Measurements from ENCODE around the gene SLIT1. TPM values are rescaled to one million over a fixed set of nuclear protein-coding genes. Genes with fewer than 3 reads are reported as not detected.
A peak's percentile ranks its signal among the peaks of the same experiment; 100 is the strongest.

SLIT1 gene
- total and polyA plus RNA-seq, 2 experiments from 2014 or later, result not detected

DNA sequence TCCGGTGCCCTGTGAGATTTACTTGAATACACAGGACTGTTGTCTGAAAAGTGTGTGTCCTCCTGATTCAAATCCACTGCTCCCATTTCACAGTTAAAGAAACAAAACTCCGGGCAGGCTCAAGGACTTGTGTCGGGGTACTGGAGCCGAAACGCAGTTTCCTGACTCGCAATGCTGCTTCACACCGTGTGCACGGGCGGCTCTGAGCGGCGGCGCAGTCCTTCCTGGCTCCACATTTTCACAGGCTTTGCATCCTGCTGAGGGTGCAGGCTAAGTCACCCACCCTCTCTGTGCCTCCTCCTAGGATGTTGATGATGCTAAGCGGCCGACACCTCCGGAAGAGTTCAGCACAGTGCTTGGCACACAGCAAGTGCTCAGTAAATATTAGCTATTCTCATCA, 65.4 kb downstream of the SLIT1 start:
- Histone ChIP-seq H3F3A (ENCODE audit: insufficient read depth) (no peaks in the 10 kb centered on the region), H4K20me1 (ENCODE audit: insufficient read depth) (no peaks in the 10 kb centered on the region), H3K79me2 (ENCODE audit: insufficient read depth) (no peaks in the 10 kb centered on the region), H3K4me2 (ENCODE audit: unreplicated experiment) (no peak overlapping the region), H3K9me2 (ENCODE audit: insufficient read depth) (no peaks in the 10 kb centered on the region), H3K9me3 (ENCODE audit: low read depth) (no peaks in the 10 kb centered on the region), H3K9ac (no peak overlapping the region), H3K36me3 (ENCODE audit: low read depth) (no peaks in the 10 kb centered on the region), H3K4me1 (ENCODE audit: insufficient read depth) (no peaks in the 10 kb centered on the region), H3K27me3 (replicated peaks; ENCODE audit: insufficient read depth) (peaks cover 71% of the 10 kb centered on the region), H3K4me3 (no peak overlapping the region), H3K27ac (no peak overlapping the region), H2AFZ (no peak overlapping the region)
- no peak for DNase-seq
- TF ChIP-seq EZH2phosphoT487 (IDR thresholded peaks at IDR 0.05; ENCODE audit: insufficient read depth, low read depth) (no peak), EZH2 (IDR thresholded peaks at IDR 0.05; ENCODE audit: insufficient read depth, poor library complexity, severe bottlenecking) (no peak)
- in situ Hi-C loops (cut with MboI), result no loop called here
- 72% methylated on average over 15 of the region's 15 CpGs for WGBS, 2 experiments (ENCODE audit: low coverage in 1 of 2, low lambda C conversion rate in 2 of 2, missing lambda C conversion rate in 2 of 2)

DNA sequence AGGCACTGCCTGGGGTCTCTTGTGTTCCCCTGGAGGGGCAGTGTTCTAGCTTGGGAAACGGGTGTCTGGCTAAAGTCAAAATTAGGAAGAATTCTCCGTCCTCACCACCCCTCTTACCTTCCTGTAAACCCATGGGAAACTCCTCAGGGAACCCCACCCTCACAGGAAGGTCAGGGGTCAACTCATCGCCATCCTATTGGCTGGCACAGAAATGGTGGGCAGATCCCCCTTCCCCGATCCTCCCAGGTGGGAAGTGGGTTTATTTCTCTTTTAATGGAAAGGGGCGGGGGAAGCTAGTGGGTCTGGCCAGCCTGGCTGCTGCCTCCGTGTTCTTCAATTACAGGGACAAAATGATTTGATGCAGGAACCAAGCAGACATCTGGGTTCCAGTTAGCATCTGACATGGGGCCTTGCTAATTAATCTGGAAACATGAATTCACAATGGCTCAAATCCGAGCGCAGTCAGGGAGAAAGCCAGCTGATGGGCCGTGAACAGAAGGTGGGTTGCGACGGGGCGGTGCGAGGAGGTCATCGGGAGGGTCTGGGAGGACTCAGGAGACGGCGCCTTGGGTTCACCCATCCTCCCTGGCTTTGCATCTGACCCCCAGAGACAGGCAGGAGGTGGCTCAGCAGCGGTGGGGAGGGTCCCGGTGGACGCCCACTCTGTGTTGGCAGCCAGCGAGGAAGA, 66.6 kb downstream of the SLIT1 start:
- Histone ChIP-seq H2AFZ (no peak overlapping the region), H3K9me2 (ENCODE audit: insufficient read depth) (no peaks in the 10 kb centered on the region), H3K36me3 (ENCODE audit: low read depth) (no peaks in the 10 kb centered on the region), H3K9ac (no peak overlapping the region), H3K79me2 (ENCODE audit: insufficient read depth) (no peaks in the 10 kb centered on the region), H3K9me3 (ENCODE audit: low read depth) (no peaks in the 10 kb centered on the region), H3F3A (ENCODE audit: insufficient read depth) (no peaks in the 10 kb centered on the region), H3K4me3 (no peak overlapping the region), H3K27me3 (replicated peaks; ENCODE audit: insufficient read depth) (peaks cover 69% of the 10 kb centered on the region), H3K27ac (no peak overlapping the region), H4K20me1 (ENCODE audit: insufficient read depth) (no peaks in the 10 kb centered on the region), H3K4me1 (ENCODE audit: insufficient read depth) (no peaks in the 10 kb centered on the region), H3K4me2 (ENCODE audit: unreplicated experiment) (no peak overlapping the region)
- WGBS, 2 experiments (ENCODE audit: low coverage in 1 of 2, low lambda C conversion rate in 2 of 2, missing lambda C conversion rate in 2 of 2), result 29 to 32% methylated on average over 20 of the region's 20 CpGs
- DNase-seq, result no peak
- no peak for TF ChIP-seq EZH2phosphoT487 (IDR thresholded peaks at IDR 0.05; ENCODE audit: insufficient read depth, low read depth)
- TF ChIP-seq EZH2 (IDR thresholded peaks at IDR 0.05; ENCODE audit: insufficient read depth, poor library complexity, severe bottlenecking), result no peak
- in situ Hi-C loops (cut with MboI), result no loop called here

DNA sequence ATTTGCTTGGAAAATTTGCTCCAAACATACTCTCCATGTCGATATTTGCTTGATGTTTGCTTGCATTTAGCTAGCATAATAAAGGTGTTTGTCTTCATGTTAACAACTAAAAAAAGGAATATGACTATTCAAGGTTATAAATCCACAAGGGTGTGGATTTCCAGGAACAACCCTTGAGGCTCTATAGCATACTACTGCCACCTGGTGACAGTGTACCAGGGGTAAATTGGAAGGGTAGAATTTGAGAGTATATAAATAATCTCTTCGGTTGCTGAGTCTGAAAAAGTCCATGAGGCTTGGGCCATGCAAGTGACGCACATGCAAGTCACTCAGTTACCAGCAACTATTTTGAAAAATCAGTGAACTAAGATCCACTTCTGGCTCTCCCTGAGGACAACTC, 68.4 kb downstream of the SLIT1 start:
- Histone ChIP-seq H3K9ac (no peak overlapping the region), H4K20me1 (ENCODE audit: insufficient read depth) (no peaks in the 10 kb centered on the region), H3K79me2 (ENCODE audit: insufficient read depth) (no peaks in the 10 kb centered on the region), H3K9me3 (ENCODE audit: low read depth) (no peaks in the 10 kb centered on the region), H3K9me2 (ENCODE audit: insufficient read depth) (no peaks in the 10 kb centered on the region), H3K4me2 (ENCODE audit: unreplicated experiment) (no peak overlapping the region), H3K36me3 (ENCODE audit: low read depth) (no peaks in the 10 kb centered on the region), H3K27me3 (replicated peaks; ENCODE audit: insufficient read depth) (peaks cover 53% of the 10 kb centered on the region), H2AFZ (no peak overlapping the region), H3F3A (ENCODE audit: insufficient read depth) (no peaks in the 10 kb centered on the region), H3K4me3 (no peak overlapping the region), H3K27ac (no peak overlapping the region), H3K4me1 (ENCODE audit: insufficient read depth) (no peaks in the 10 kb centered on the region)
- no peak for TF ChIP-seq EZH2phosphoT487 (IDR thresholded peaks at IDR 0.05; ENCODE audit: insufficient read depth, low read depth)
- TF ChIP-seq EZH2 (IDR thresholded peaks at IDR 0.05; ENCODE audit: insufficient read depth, poor library complexity, severe bottlenecking), result no peak
- in situ Hi-C loops (cut with MboI), result no loop called here
- DNase-seq, result peak; percentile 23
- WGBS, 2 experiments (ENCODE audit: low coverage in 1 of 2, low lambda C conversion rate in 2 of 2, missing lambda C conversion rate in 2 of 2), result 69 to 72% methylated on average over 3 of the region's 3 CpGs

DNA sequence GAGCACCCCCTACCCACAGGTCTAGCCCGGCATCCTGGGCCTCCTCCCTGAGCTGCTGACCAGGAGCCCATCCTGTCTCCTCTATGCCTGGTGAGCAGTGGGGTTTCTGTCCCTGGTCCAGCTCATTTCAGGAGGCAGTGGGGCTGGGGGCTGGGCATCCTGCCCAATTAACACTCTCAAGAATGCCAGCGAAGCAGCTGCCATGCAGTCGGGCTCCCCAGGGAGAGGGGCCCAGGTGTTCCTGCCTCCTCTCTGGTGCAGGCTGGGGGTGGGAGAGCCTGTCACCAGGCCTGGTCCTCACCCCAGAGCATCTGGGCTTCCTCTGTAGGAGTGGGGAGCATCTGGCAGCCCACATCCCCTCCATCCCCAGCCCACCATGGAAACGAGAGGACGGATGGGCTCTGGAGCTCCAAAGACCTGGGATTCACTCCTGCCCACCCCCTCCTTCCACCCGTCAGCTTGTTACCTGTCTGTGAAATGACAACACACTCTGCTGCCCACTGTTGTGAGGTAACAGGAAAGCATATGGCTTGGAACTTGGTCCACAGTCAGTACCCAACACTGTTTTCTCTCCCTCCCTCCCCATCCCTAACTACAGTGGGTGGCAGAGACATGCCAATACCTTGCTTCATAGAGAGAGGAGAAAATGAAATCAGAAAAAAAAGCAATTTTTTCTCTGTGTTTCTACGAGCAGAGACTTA, 69.1 kb downstream of the SLIT1 start:
- peaks cover 46% of the 10 kb centered on the region for H3K27me3 ChIP-seq (replicated peaks; ENCODE audit: insufficient read depth)
- no peak overlapping the region for H3K4me2 ChIP-seq (ENCODE audit: unreplicated experiment)

More for the DNA sequence above, 69.1 kb downstream of the SLIT1 start:
- no peaks in the 10 kb centered on the region for H3F3A ChIP-seq (ENCODE audit: insufficient read depth)
- no peaks in the 10 kb centered on the region for H3K9me2 ChIP-seq (ENCODE audit: insufficient read depth)
- no peak overlapping the region for H3K4me3 ChIP-seq
- H3K27ac ChIP-seq, result no peak overlapping the region
- in situ Hi-C loops (cut with MboI), result no loop called here
- H3K9me3 ChIP-seq (ENCODE audit: low read depth), result no peaks in the 10 kb centered on the region
- TF ChIP-seq EZH2phosphoT487 (IDR thresholded peaks at IDR 0.05; ENCODE audit: insufficient read depth, low read depth), result no peak
- H3K4me1 ChIP-seq (ENCODE audit: insufficient read depth), result no peaks in the 10 kb centered on the region
- DNase-seq, result no peak
- 42 to 51% methylated on average over 6 to 7 of the region's 7 CpGs for WGBS, 2 experiments (ENCODE audit: low coverage in 1 of 2, low lambda C conversion rate in 2 of 2, missing lambda C conversion rate in 2 of 2)
- no peaks in the 10 kb centered on the region for H3K79me2 ChIP-seq (ENCODE audit: insufficient read depth)
- no peaks in the 10 kb centered on the region for H3K36me3 ChIP-seq (ENCODE audit: low read depth)
- no peak overlapping the region for H2AFZ ChIP-seq
- no peaks in the 10 kb centered on the region for H4K20me1 ChIP-seq (ENCODE audit: insufficient read depth)
- H3K9ac ChIP-seq, result no peak overlapping the region

All from GM23248 (cell line).